Measurements from ENCODE around the gene EPG5.

- no peak for TF ChIP-seq POLR2A (IDR thresholded peaks at IDR 0.05; ENCODE audit: low read length)
- no peak for TF ChIP-seq GATA1 (IDR thresholded peaks at IDR 0.05; ENCODE audit: low read depth, low read length)
Observed at GRCh38 chr18:45865466-45865865, 101.7 kb downstream of the EPG5 start.
